Upper lobe of left lung (tissue), 6 donors: ENCODE measurements around the gene VEGFB. TPM values are rescaled to one million over a fixed set of nuclear protein-coding genes. Genes with fewer than 3 reads are reported as not detected.

Source experiments
- ATAC-seq, 2 donors: fragments of 200-7000 bp; cut with Tn5 transposase; one replicate each; pipeline ENCODE4 v1.9.1; 2022; ENCODE audit warnings: mild to moderate bottlenecking in 2 of 2, moderate library complexity in 2 of 2; ENCODE audit not compliant: low FRiP score in 2 of 2
- DNase-seq, 2 donors: peaks; one replicate each; pipeline ENCODE4 v3.0.0-alpha.2; 2019 to 2020
- H3K27ac ChIP-seq, 4 donors: fragments of 200-600 bp; sonication (generic); one replicate each; pipeline ENCODE4 v1.5.1; 2016 to 2019
- H3K27me3 ChIP-seq, 4 donors: fragments of 200-600 bp; sonication (generic); one replicate each; pipeline ENCODE4 v1.5.1; 2017 to 2019
- H3K36me3 ChIP-seq, 4 donors: fragments of 200-600 bp; sonication (generic); one replicate each; pipeline ENCODE4 v1.5.1; 2016 to 2019
- H3K4me1 ChIP-seq, 4 donors: fragments of 200-600 bp; sonication (generic); one replicate each; pipeline ENCODE4 v1.5.1; 2018 to 2019
- H3K4me3 ChIP-seq, 4 donors: fragments of 200-600 bp; sonication (generic); one replicate each; pipeline ENCODE4 v1.5.1; 2017 to 2019; ENCODE audit warnings: mild to moderate bottlenecking in 2 of 4, moderate library complexity in 1 of 4
- H3K9me3 ChIP-seq, 4 donors: fragments of 200-600 bp; sonication (generic); one replicate each; pipeline ENCODE4 v1.5.1; 2018 to 2019
- CTCF ChIP-seq, 6 experiments: fragments of 450-650 bp in 4 of 6; fragments of 200-600 bp in 2 of 6; sonication (generic) in 2 of 6; IDR thresholded peaks; one replicate each; pipeline ENCODE4 v1.5.1; 2016 to 2019; ENCODE audit warnings: antibody characterized with exemption in 6 of 6
- EP300 ChIP-seq, 4 donors: sonication (generic); formaldehyde crosslinking; IDR thresholded peaks; one replicate each; pipeline ENCODE4 v1.5.1; 2017; ENCODE audit warnings: antibody characterized with exemption in 4 of 4, control low read depth in 2 of 4
- POLR2A ChIP-seq, 4 donors: fragments of 450-650 bp; IDR thresholded peaks; one replicate each; pipeline ENCODE4 v1.5.1; 2016 to 2017; ENCODE audit warnings: antibody characterized with exemption in 4 of 4, mild to moderate bottlenecking in 2 of 4
- POLR2AphosphoS5 ChIP-seq, 2 donors: sonication (generic); formaldehyde crosslinking; IDR thresholded peaks; one replicate each; pipeline ENCODE4 v1.5.1; 2017; ENCODE audit warnings: antibody characterized with exemption in 2 of 2
- WGBS, 2 donors: methylation state at CpG; one replicate each; pipeline ENCODE4 v1.1.5; 2017 to 2018; 5-methylcytosine and 5-hydroxymethylcytosine counted together
- total RNA-seq, 6 donors: library from RNA; depleted of rRNA in 4 of 6; stranded (reverse); fragments of >200 nt in 4 of 6; gene quantifications; one replicate each; pipeline versions ENCODE4 v1.1.0 to v1.2.1, GENCODE V29; 2016 to 2021
- donor health status: DM: no; HTN: no; CAD: no; lungs with moderate emphysema.
- donor health status: DM: no; HTN: yes; CAD: no; lungs with severe emphysema.

Gene VEGFB
- total RNA-seq, 6 donors from 2014 or later: 25.1 to 171 (median 124) TPM

GRCh38 chr11:64210301-64211020 is 23.9 kb upstream of the VEGFB start:
- DNase-seq (peak in 1 of 2 donors; percentile 71), ATAC-seq (no peak)
- 91 to 94% methylated on average over 19 to 24 of the region's 24 CpGs for WGBS, 2 donors
- TF ChIP-seq POLR2AphosphoS5 (IDR thresholded peaks at IDR 0.05) (no peak), EP300 (IDR thresholded peaks at IDR 0.05) (no peak)
- Histone ChIP-seq H3K27ac (no peak overlapping the region), H3K36me3 (peaks cover 0 to 29% (median 18%) of the 10 kb centered on the region in 4 donors), H3K9me3 (no peaks in the 10 kb centered on the region), H3K27me3 (no peaks in the 10 kb centered on the region), H3K4me3 (no peak overlapping the region), H3K4me1 (peaks cover 14 to 31% (median 24%) of the 10 kb centered on the region in 4 donors)

DNA sequence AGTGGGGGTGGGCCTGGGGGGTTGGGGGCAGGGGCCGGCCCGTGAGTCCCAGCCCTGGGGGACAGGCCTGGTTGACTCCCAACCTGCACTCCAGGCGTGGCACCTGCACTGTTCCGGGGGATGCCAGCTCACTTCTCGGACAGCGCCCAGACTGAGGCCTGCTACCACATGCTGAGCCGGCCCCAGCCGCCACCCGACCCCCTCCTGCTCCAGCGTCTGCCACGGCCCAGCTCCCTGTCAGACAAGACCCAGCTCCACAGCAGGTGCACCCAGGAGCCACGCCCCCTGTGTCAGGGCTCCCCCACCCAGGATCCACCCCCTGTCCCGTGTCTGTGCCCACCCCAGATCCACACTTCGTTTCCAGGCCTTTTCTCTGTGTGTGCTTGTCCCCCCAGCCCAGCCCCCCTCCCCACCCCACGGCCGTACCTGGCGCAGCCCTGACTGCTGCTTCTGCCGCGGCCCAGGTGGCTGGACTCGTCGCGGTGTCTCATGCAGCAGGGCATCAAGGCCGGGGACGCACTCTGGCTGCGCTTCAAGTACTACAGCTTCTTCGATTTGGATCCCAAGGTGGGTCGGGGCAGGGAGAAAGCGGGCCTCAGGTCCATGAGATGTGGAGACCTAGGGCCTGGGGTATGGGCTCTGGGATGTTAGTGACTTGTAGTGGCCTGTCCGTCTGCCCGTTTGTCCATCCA is 23.1 kb upstream of the VEGFB start:
- WGBS, 2 donors: 91 to 92% methylated on average over 28 to 30 of the region's 30 CpGs
- no peak overlapping the region for H3K27ac ChIP-seq
- peaks cover 0 to 33% (median 17%) of the 10 kb centered on the region in 4 donors for H3K36me3 ChIP-seq
- peaks cover 8 to 25% (median 15%) of the 10 kb centered on the region in 4 donors for H3K4me1 ChIP-seq
- peak in 1 of 2 donors; percentile 73 for DNase-seq
- no peak for ATAC-seq
- no peak overlapping the region for H3K4me3 ChIP-seq
- no peaks in the 10 kb centered on the region for H3K27me3 ChIP-seq
- no peak for TF ChIP-seq EP300 (IDR thresholded peaks at IDR 0.05)
- TF ChIP-seq POLR2A (IDR thresholded peaks at IDR 0.05): no peak
- no peaks in the 10 kb centered on the region for H3K9me3 ChIP-seq

- TF ChIP-seq POLR2AphosphoS5 (IDR thresholded peaks at IDR 0.05): no peak
- TF ChIP-seq POLR2A (IDR thresholded peaks at IDR 0.05): no peak
- TF ChIP-seq EP300 (IDR thresholded peaks at IDR 0.05): no peak
- 80 to 87% methylated on average over 6 of the region's 6 CpGs for WGBS, 2 donors
These were observed 17.5 kb upstream of the VEGFB start for GRCh38 chr11:64216879-64217278.

GRCh38 chr11:64218628-64219353 is 15.6 kb upstream of the VEGFB start:
- no peaks in the 10 kb centered on the region for H3K27me3 ChIP-seq
- TF ChIP-seq POLR2AphosphoS5 (IDR thresholded peaks at IDR 0.05) (no peak), POLR2A (IDR thresholded peaks at IDR 0.05) (no peak), EP300 (IDR thresholded peaks at IDR 0.05) (no peak), CTCF (IDR thresholded peaks at IDR 0.05) (no peak)
- ATAC-seq: no peak
- no peak for DNase-seq
- WGBS, 2 donors: 75 to 83% methylated on average over 3 to 11 of the region's 11 CpGs
- H3K4me3 ChIP-seq: no peak overlapping the region
- peaks cover 4 to 54% (median 33%) of the 10 kb centered on the region in 4 donors for H3K36me3 ChIP-seq
- no peak overlapping the region for H3K27ac ChIP-seq
- no peaks in the 10 kb centered on the region for H3K4me1 ChIP-seq
- no peaks in the 10 kb centered on the region for H3K9me3 ChIP-seq

More at GRCh38 chr11:64216879-64217278, 17.5 kb upstream of the VEGFB start:
- ATAC-seq (no peak), DNase-seq (no peak)
- H3K4me1 ChIP-seq: no peaks in the 10 kb centered on the region
- no peaks in the 10 kb centered on the region for H3K27me3 ChIP-seq
- H3K9me3 ChIP-seq: no peaks in the 10 kb centered on the region
- peaks cover 4 to 51% (median 27%) of the 10 kb centered on the region in 4 donors for H3K36me3 ChIP-seq
- H3K27ac ChIP-seq: no peak overlapping the region
- H3K4me3 ChIP-seq: no peak overlapping the region

- no peaks in the 10 kb centered on the region for H3K27me3 ChIP-seq
- H3K27ac ChIP-seq: no peak overlapping the region
- TF ChIP-seq EP300 (IDR thresholded peaks at IDR 0.05) (no peak), POLR2AphosphoS5 (IDR thresholded peaks at IDR 0.05) (no peak)
- 94% methylated on average over 6 of the region's 7 CpGs; no CpG with 5 or more reads in 1 of the 2 donors for WGBS, 2 donors
- peak in 1 of 2 donors; percentile 71 for DNase-seq
- H3K36me3 ChIP-seq: peaks cover 4 to 59% (median 34%) of the 10 kb centered on the region in 4 donors
- H3K9me3 ChIP-seq: no peaks in the 10 kb centered on the region
- peaks cover 0 to under 1% (median 0%) of the 10 kb centered on the region in 4 donors for H3K4me1 ChIP-seq
- ATAC-seq: no peak
- no peak overlapping the region for H3K4me3 ChIP-seq
These were observed 15.1 kb upstream of the VEGFB start for GRCh38 chr11:64219354-64219684.

GRCh38 chr11:64219755-64220154 is 14.6 kb upstream of the VEGFB start:
- Histone ChIP-seq H3K27me3 (no peaks in the 10 kb centered on the region), H3K4me1 (peaks cover 0 to 5% (median 1%) of the 10 kb centered on the region in 4 donors), H3K9me3 (no peaks in the 10 kb centered on the region), H3K36me3 (peaks cover 4 to 58% (median 34%) of the 10 kb centered on the region in 4 donors), H3K4me3 (no peak overlapping the region), H3K27ac (no peak overlapping the region)
- ATAC-seq: no peak
- no peak for TF ChIP-seq POLR2AphosphoS5 (IDR thresholded peaks at IDR 0.05)
- TF ChIP-seq POLR2A (IDR thresholded peaks at IDR 0.05): no peak
- TF ChIP-seq EP300 (IDR thresholded peaks at IDR 0.05): no peak
- no peak for TF ChIP-seq CTCF (IDR thresholded peaks at IDR 0.05)
- peak in 1 of 2 donors; percentile 22 for DNase-seq
- 92 to 93% methylated on average over 3 to 10 of the region's 10 CpGs for WGBS, 2 donors
